GM21528 (cell line): Measurements from ENCODE around the gene HIRA.
"Not testable (repeated sequence)": the region's sequence is repeated elsewhere in the genome, so short reads cannot be mapped to it uniquely, and the experiment has no call there.

Experiments used
- ATAC-seq: cut with Tn5 transposase; IDR thresholded peaks from one replicate; pipeline ENCODE4 v1.9.1; 2021; ENCODE audit warnings: mild to moderate bottlenecking, moderate library complexity; ENCODE audit not compliant: unreplicated experiment, low FRiP score

The HIRA gene

DNA sequence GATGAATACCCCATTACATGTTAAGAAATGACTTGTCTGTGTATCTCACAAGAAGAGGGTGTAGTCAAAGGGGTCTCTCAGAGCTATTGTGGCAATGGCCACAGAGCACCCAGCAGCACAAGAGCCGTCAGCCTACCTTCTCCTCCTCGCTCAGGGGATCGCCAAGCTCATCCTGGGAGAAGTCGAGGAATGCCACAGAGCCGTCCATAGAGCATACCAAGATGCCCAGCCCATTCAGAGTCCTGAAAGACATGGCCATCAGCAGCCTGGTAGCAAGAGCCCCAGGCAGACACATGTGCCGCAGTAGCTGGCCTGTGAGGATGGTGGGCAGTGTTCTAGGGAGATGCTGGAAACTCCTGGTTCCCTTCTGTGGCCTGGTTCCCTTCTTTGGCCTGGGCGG lies 44.0 kb downstream of the HIRA start:
- ATAC-seq: no peak

- no peak for ATAC-seq
These were observed 44.5 kb downstream of the HIRA start for GRCh38 chr22:19387038-19387437.

- ATAC-seq: no peak
These were observed 45.3 kb downstream of the HIRA start for GRCh38 chr22:19386248-19386647.

GRCh38 chr22:19385221-19385906 lies 46.2 kb downstream of the HIRA start:
- ATAC-seq: no peak

- ATAC-seq: no peak
These were observed 48.2 kb downstream of the HIRA start for GRCh38 chr22:19383292-19383691.

GRCh38 chr22:19382240-19382639 lies 49.3 kb downstream of the HIRA start:
- no peak for ATAC-seq

DNA sequence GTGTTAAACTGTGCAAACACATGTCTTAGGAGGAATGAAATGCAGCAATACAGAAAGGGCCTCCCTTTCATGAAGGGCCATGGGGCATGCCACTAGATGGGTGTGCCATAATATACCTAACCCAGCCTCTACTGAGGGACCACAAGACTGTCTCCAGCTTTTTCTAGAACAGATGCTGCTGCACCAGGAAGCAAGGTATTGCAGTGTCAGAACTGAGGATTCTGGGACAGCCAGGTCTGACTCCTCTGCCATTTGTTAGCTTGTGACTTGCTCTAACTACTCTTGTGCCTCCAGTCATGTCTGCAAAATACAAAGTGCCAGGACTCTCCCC lies 53.2 kb downstream of the HIRA start:
- no peak for ATAC-seq

GRCh38 chr22:19377565-19378343 lies 53.8 kb downstream of the HIRA start:
- ATAC-seq: no peak

GRCh38 chr22:19376971-19377370 lies 54.6 kb downstream of the HIRA start:
- ATAC-seq: no peak

- no peak for ATAC-seq
These were observed 55.3 kb downstream of the HIRA start for GRCh38 chr22:19376247-19376646.

GRCh38 chr22:19375435-19375834 lies 56.1 kb downstream of the HIRA start:
- no peak for ATAC-seq

- no peak for ATAC-seq
These were observed 57.1 kb downstream of the HIRA start for GRCh38 chr22:19374410-19374809.

GRCh38 chr22:19373450-19373849 lies 58.1 kb downstream of the HIRA start:
- no peak for ATAC-seq

GRCh38 chr22:19371893-19372292 lies 59.6 kb downstream of the HIRA start:
- no peak for ATAC-seq

DNA sequence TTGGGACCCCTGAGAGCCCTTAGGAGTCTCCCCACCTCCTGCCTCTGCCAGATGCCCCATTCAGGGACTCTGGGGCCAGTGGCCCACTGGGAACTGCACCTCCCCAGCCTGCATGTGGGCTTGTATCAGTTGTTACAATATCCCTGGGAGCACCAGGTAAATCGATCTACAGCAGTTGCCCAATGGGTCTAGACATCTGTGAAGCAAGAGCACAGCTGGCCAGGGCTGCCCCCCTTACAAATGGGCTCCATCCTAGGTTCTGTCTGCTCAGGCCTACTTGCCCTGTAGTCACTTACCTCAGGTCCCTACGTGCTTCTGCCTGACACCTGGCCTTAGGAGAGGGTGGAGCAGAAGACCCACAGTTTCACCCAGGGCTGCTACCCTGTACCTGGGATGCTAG lies 62.7 kb downstream of the HIRA start:
- no peak for ATAC-seq

GRCh38 chr22:19367763-19368367 lies 63.7 kb downstream of the HIRA start:
- no peak for ATAC-seq

DNA sequence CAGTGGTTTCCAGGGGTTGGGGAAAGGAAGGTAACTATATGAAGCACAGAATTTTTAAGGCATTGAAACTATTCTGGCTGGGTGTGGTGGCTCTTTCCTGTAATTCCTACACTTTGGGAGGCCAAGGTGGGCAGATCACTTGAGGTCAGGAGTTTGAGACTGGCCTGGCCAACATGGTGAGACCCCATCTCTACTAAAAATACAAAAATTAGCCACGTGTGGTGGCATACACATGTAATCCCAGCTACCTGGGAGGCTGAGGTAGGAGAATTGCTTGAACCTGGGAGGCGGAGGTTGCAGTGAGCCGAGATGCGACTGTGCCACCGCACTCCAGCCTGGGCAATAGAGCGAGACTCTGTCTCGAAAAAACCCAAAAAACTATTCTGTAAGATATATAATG lies 68.0 kb downstream of the HIRA start:
- not testable (repeated sequence) for ATAC-seq

DNA sequence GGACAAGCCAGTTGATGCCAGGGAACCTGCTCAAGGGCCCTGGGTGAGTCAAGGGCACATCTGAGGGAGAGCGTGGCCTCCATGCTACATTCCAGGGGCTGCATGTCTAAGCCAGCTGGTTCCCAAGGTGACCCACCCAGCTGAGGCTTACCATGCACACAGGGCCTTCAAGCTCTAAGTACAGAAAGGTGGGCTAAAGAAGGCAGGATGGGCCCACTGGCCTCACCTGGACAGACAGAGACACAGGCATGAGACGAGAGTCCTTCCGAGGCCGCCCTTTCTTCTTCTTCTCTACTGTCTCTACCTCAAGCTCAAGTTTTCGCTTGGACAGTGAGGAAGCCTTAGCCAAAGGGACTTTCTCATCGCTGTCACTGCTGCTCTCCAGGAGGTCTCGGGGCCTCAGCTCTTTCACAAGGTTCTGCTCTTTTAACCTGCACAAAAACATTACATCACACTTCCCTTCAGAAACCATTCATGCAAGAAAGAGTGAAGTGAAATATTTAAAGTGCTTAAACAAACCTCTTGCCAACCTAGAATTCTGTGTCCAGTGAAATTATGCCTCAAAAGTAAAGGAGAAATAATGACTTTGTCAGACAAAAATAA lies 69.9 kb downstream of the HIRA start:
- peak; percentile 70 for ATAC-seq

- no peak for ATAC-seq
These were observed 70.7 kb downstream of the HIRA start for GRCh38 chr22:19360862-19361261.

DNA sequence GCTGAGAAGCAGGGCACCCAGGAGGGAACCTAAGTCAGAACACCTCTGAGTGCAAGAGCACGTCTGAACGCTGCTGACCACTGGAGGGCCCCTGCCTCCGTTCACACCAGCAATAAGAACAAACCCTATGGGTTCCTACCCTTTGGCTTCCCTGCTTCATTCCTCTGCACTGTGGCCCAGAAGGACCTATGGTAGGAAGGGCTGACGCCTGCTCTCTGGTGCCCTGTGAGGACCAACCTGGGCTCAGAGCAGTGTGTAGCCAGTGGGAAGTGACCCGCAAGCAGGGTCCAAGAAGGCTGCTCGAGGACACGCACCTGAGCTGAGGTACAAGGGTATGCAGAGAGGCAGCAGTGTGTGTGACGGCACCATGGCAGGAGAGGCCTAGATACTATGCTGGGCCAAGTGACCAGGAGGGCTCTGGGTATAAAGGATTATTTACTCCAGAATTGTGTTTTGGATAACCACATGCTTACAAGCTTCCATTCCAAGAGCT lies 71.2 kb downstream of the HIRA start:
- no peak for ATAC-seq

- no peak for ATAC-seq
These were observed 71.8 kb downstream of the HIRA start for GRCh38 chr22:19359554-19360299.
